ENCODE data around the gene COG4. TPM values are rescaled to one million over a fixed set of nuclear protein-coding genes. Genes with fewer than 3 reads are reported as not detected.
"Not testable (repeated sequence)": the region's sequence is repeated elsewhere in the genome, so short reads cannot be mapped to it uniquely, and the experiment has no call there.

Gene COG4
- total RNA-seq, 2 experiments from 2014 or later = 59.8 to 70.8 TPM

DNA sequence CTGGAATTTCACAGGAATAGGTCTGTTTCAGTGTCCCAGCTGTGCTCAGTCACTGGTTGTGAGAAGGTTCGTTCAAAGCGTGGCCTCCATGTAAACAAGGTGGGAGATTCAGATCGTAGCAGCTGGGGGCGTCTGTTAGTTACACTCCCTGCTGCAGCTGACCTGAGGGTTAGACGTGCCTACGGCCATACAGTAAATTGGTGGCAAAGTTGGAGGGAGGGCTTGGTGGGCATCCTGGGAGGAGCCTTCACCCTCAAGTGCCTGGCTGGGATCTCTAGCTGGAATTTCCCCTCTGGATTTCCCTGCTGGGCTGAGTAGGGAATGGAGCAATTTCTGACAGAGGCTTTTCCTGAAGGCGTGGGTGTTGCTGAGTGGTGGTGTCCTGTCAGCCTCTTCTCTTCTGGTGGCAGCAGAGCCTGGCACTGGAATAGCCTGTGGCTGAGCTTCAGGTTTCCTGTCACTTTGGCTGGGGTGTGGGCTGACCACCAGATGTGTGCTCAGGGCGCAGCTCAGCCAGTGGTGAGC lies 62.6 kb downstream of the COG4 start:
- CTCF ChIA-PET = interaction anchor here (1.0 to 1.6 kb wide), 3 partner anchors 8 to 31 kb away, joined by 3 to 4 read pairs (median 3); no protein-coding TSS in a partner anchor
- H3K27me3 Mint-ChIP-seq = no peaks in the 10 kb centered on the region
- no peak for DNase-seq
- no peak overlapping the region for H3K27ac Mint-ChIP-seq
- POLR2A ChIA-PET = no interaction called here
- H3K4me3 Mint-ChIP-seq = no peak overlapping the region
- no peaks in the 10 kb centered on the region for H3K36me3 Mint-ChIP-seq (ENCODE audit: low read depth)
- no peaks in the 10 kb centered on the region for H3K9me3 Mint-ChIP-seq
- peaks cover 4% of the 10 kb centered on the region for H3K4me1 Mint-ChIP-seq

GRCh38 chr16:70457446-70458166 lies 65.7 kb downstream of the COG4 start:
- ChIA-PET POLR2A (no interaction called here), CTCF (no interaction called here)
- Mint-ChIP-seq H3K36me3 (ENCODE audit: low read depth) (no peaks in the 10 kb centered on the region), H3K9me3 (no peaks in the 10 kb centered on the region), H3K4me3 (no peak overlapping the region), H3K27me3 (no peaks in the 10 kb centered on the region), H3K27ac (peak overlapping the region; percentile 4), H3K4me1 (peaks cover 21% of the 10 kb centered on the region)
- no peak for DNase-seq

DNA sequence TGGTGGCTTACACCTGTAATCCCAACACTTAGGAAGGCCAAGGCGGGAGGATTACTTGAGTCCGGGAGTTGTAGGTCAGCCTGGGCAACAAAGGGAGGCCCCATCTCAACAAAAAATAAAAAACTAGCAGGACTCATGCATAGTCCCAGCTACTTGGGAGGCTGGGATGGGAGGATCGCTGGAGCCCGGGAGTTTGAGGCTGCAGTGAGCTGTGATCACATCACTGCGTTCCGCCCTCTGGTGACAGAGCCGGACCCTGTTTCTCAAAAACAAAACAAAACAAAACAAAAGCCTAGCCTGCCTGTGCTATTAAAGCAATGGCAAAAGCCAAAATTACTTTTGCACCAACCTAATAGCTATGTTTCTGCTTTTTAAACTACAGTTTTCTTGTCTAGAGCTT lies 67.4 kb downstream of the COG4 start:
- ChIA-PET CTCF (interaction anchor here (0.7 to 1.3 kb wide), 4 partner anchors 11 to 670 kb away, joined by 3 read pairs; no protein-coding TSS in a partner anchor), POLR2A (no interaction called here)
- Mint-ChIP-seq H3K9me3 (no peaks in the 10 kb centered on the region), H3K4me3 (peak overlapping the region; percentile 90), H3K4me1 (peaks cover 22% of the 10 kb centered on the region), H3K36me3 (ENCODE audit: low read depth) (no peaks in the 10 kb centered on the region), H3K27me3 (no peaks in the 10 kb centered on the region), H3K27ac (no peak overlapping the region)
- no peak for DNase-seq

GRCh38 chr16:70454222-70455034 lies 68.9 kb downstream of the COG4 start, which contains the start of gene FCSK:
FCSK (plus strand) TSS chr16:70454595; CDS start chr16:70463191, 8,596 bp downstream.
- Mint-ChIP-seq H3K36me3 (ENCODE audit: low read depth) (no peaks in the 10 kb centered on the region), H3K27ac (peak within 1 kb of the TSS; percentile 89), H3K9me3 (no peaks in the 10 kb centered on the region), H3K4me1 (peaks cover 24% of the 10 kb centered on the region), H3K27me3 (no peaks in the 10 kb centered on the region), H3K4me3 (peak within 1 kb of the TSS; percentile 90)
- POLR2A ChIA-PET = interaction anchor here (0.7 kb wide), 1 partner anchor 74 kb away, joined by 3 read pairs; no protein-coding TSS in a partner anchor
- DNase-seq = peak; percentile 63
- CTCF ChIA-PET = interaction anchor here (0.7 to 1.6 kb wide), 4 partner anchors 14 to 60 kb away, joined by 3 to 5 read pairs (median 4); no protein-coding TSS in a partner anchor

DNA sequence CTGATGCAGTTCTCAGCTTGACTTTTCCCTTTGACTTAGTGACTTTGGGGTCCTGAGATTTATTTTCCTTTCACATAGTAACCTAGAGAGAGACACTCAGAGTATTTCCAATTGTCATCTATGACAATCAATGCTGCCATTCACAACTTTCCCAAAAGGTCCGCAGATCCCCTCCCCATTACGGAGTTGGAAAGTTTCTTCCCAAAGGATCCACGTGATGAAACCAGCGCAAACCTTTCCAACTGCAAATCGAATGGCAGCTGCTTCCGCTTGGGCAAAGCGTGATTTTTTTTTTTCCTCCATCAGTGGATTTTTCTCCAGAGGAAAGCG lies 69.5 kb downstream of the COG4 start:
- H3K27me3 Mint-ChIP-seq = no peaks in the 10 kb centered on the region

DNA sequence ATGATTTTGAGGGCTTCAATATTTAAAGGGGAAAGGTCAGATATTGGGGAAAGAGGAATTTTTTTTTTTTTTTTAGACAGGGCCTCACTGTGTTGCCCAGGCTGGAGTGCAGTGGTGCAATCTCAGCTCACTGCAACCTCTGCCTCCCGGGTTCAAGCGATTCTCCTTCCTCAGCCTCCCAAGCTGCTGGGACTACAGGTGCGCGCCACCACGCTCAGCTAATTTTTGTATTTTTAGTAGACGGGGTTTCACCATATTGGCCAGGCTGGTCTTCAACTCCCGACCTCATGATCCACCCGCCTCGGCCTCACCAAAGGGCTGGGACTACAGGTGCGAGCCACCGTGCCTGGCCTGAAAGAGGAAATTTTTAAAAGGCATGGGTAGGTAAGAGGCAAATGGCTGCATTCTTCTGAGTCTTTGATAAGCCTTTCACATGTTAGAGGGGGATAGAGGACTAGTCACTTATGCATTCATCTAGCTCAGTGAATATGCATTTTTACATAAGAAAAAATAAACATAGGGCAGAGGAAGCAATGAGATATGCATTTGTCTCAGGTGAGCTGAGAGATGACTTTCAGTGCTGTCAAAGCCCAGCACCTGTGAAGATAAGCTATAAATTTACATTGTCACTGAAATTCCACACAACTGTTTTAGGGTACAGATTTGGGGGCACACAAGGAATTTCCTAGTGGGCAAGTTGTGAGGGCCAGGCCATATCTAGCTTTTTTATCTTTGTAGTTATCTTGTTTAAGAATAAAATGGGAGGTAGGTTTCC lies 70.0 kb downstream of the COG4 start:
- Mint-ChIP-seq H3K27me3 (no peaks in the 10 kb centered on the region), H3K27ac (peak overlapping the region; percentile 89), H3K36me3 (ENCODE audit: low read depth) (no peaks in the 10 kb centered on the region), H3K4me3 (peak overlapping the region; percentile 90), H3K9me3 (no peaks in the 10 kb centered on the region), H3K4me1 (peaks cover 24% of the 10 kb centered on the region)
- CTCF ChIA-PET = interaction anchor here (0.6 to 1.4 kb wide), 3 partner anchors 13 to 16 kb away, joined by 3 to 4 read pairs (median 3); partner anchors contain the start of gene ST3GAL2
- POLR2A ChIA-PET = interaction anchor here (0.5 kb wide), 1 partner anchor 70 kb away, joined by 4 read pairs; the partner anchor contains the start of gene COG4
- DNase-seq = no peak

More for the DNA sequence above, 69.5 kb downstream of the COG4 start:
- ChIA-PET CTCF (interaction anchor here (0.6 to 1.4 kb wide), 4 partner anchors 14 to 60 kb away, joined by 3 to 4 read pairs (median 3); partner anchors contain the start of gene ST3GAL2), POLR2A (no interaction called here)
- Mint-ChIP-seq H3K4me1 (peaks cover 24% of the 10 kb centered on the region), H3K4me3 (peak overlapping the region; percentile 90), H3K36me3 (ENCODE audit: low read depth) (no peaks in the 10 kb centered on the region), H3K27ac (peak overlapping the region; percentile 89), H3K9me3 (no peaks in the 10 kb centered on the region)
- DNase-seq = no peak

GRCh38 chr16:70451004-70451340 lies 72.4 kb downstream of the COG4 start:
- H3K4me3 Mint-ChIP-seq; H3K9me3 Mint-ChIP-seq; POLR2A ChIA-PET; H3K27ac Mint-ChIP-seq; H3K36me3 Mint-ChIP-seq (ENCODE audit: low read depth); H3K27me3 Mint-ChIP-seq; DNase-seq: not testable (repeated sequence)
- CTCF ChIA-PET = interaction anchor here (0.6 kb wide), 1 partner anchor 8 kb away, joined by 4 read pairs; no protein-coding TSS in a partner anchor
- H3K4me1 Mint-ChIP-seq = peaks cover 21% of the 10 kb centered on the region

GRCh38 chr16:70450142-70451003 lies 73.0 kb downstream of the COG4 start:
- POLR2A ChIA-PET; H3K9me3 Mint-ChIP-seq; H3K36me3 Mint-ChIP-seq (ENCODE audit: low read depth); H3K27me3 Mint-ChIP-seq; DNase-seq; H3K27ac Mint-ChIP-seq; H3K4me3 Mint-ChIP-seq: not testable (repeated sequence)
- H3K4me1 Mint-ChIP-seq = peaks cover 17% of the 10 kb centered on the region
- CTCF ChIA-PET = interaction anchor here (0.6 to 1.3 kb wide), 4 partner anchors 11 to 70 kb away, joined by 3 to 4 read pairs (median 3); no protein-coding TSS in a partner anchor

DNA sequence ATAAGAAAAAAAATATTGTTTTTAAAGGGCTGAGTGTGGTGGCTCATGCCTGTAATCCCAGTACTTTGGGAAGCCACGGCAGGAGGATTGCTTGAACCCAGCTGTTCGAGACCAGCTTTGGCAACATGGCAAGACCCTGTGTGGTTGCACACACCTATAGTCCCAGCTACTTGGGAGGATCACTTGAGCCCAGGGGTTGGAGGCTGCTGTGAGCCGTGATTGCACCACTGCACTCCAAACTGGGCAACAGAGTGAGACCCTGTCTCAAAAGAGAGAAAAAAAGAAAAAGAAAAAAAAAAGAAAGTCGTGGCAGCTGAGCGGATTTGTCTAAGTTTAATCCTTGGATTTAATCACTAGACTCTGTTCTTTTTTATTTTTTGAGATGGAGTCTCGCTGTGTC lies 75.3 kb downstream of the COG4 start:
- no peak for DNase-seq
- ChIA-PET CTCF (interaction anchor here (0.6 kb wide), 1 partner anchor 74 kb away, joined by 5 read pairs; no protein-coding TSS in a partner anchor), POLR2A (no interaction called here)
- Mint-ChIP-seq H3K27ac (no peak overlapping the region), H3K27me3 (peaks cover 3% of the 10 kb centered on the region), H3K36me3 (ENCODE audit: low read depth) (no peaks in the 10 kb centered on the region), H3K4me1 (peaks cover 11% of the 10 kb centered on the region), H3K4me3 (no peak overlapping the region), H3K9me3 (no peaks in the 10 kb centered on the region)

- Mint-ChIP-seq H3K4me3 (no peak overlapping the region), H3K27ac (no peak overlapping the region), H3K36me3 (ENCODE audit: low read depth) (no peaks in the 10 kb centered on the region), H3K4me1 (peaks cover 8% of the 10 kb centered on the region), H3K9me3 (no peaks in the 10 kb centered on the region), H3K27me3 (peaks cover 3% of the 10 kb centered on the region)
- POLR2A ChIA-PET = no interaction called here
- CTCF ChIA-PET = interaction anchor here (1.7 kb wide), 1 partner anchor 29 kb away, joined by 4 read pairs; no protein-coding TSS in a partner anchor
- DNase-seq = no peak
Measured at GRCh38 chr16:70444249-70445063, 78.9 kb downstream of the COG4 start.

DNA sequence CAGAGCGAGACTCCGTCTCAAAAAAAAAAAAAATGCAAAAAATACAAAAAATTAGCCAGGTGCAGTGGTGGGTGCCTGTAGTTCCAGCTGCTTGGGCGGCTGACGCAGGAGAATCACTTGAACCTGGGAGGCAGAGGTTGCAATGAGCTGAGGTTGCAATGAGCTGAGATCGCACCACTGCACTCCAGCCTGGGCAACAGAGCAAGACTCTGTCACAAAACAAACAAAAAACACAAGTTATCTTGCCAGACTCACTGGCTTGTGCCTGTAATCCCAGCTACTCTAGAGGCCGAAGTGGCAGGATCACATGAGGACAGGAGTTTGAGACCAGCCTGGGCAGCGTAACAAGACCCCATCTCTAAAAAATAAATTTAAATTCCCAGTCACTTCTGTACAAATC lies 81.0 kb downstream of the COG4 start:
- CTCF ChIA-PET = interaction anchor here (0.6 to 1.7 kb wide), 5 partner anchors 8 to 73 kb away, joined by 3 to 7 read pairs (median 4); no protein-coding TSS in a partner anchor
- no peak overlapping the region for H3K4me3 Mint-ChIP-seq

More for the DNA sequence above, 81.0 kb downstream of the COG4 start:
- POLR2A ChIA-PET = no interaction called here
- Mint-ChIP-seq H3K36me3 (ENCODE audit: low read depth) (no peaks in the 10 kb centered on the region), H3K27ac (no peak overlapping the region), H3K9me3 (no peaks in the 10 kb centered on the region), H3K4me1 (peaks cover 21% of the 10 kb centered on the region), H3K27me3 (peaks cover 3% of the 10 kb centered on the region)
- DNase-seq = no peak

All from activated CD4-positive, alpha-beta T cell treated with anti-CD3 and anti-CD28 coated beads, Interleukin-2, amount 10 ng/mL, durations not matched to agents 7 days and 5 days (primary cell).